ENCODE results near the gene TGFB3.

DNA sequence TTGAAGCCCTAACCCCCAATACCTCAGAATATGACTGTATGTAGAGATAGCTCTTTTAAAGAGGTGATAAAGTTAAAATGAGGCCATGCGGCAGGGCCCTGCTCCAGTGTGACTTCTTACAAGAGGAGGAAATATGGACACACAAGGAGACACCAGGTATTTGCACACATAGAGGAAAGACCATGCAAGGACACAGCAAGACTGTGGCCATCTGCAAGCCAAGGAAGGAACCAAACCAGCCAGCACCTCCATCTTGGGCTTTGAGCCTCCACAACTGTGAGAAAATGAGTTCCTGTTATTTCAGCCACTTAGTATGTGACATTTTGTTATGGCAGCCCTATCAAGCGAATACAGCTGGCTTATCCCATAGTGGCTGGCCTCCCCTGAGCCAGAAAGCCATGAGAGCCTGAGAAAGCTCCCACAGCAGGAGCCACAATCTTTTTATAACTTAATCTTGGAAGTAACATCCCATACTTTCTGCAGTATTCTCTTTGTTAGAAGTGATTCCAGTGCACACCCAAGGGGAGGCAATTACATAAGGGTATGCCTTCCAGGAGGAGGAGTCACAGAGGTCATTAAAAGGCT, 48.0 kb downstream of the TGFB3 start:
- TF ChIP-seq, protein P1, sequence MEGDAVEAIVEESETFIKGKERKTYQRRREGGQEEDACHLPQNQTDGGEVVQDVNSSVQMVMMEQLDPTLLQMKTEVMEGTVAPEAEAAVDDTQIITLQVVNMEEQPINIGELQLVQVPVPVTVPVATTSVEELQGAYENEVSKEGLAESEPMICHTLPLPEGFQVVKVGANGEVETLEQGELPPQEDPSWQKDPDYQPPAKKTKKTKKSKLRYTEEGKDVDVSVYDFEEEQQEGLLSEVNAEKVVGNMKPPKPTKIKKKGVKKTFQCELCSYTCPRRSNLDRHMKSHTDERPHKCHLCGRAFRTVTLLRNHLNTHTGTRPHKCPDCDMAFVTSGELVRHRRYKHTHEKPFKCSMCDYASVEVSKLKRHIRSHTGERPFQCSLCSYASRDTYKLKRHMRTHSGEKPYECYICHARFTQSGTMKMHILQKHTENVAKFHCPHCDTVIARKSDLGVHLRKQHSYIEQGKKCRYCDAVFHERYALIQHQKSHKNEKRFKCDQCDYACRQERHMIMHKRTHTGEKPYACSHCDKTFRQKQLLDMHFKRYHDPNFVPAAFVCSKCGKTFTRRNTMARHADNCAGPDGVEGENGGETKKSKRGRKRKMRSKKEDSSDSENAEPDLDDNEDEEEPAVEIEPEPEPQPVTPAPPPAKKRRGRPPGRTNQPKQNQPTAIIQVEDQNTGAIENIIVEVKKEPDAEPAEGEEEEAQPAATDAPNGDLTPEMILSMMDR (IDR thresholded peaks at IDR 0.05), result no peak
- TF ChIP-seq POLR2A (IDR thresholded peaks at IDR 0.05), result no peak
